Smooth muscle cell (in vitro differentiated cells): ENCODE results near the gene SLC36A2. TPM values are rescaled to one million over a fixed set of nuclear protein-coding genes. Genes with fewer than 3 reads are reported as not detected.

ENCODE experiments used
- DNase-seq: peaks from one replicate; lab custom pipeline; 2025; ENCODE audit not compliant: unreplicated experiment; lab: John Stamatoyannopoulos, UW
- H2AFZ ChIP-seq: fragments of 200-600 bp; sonication (generic); 2 replicates; pipeline ENCODE4 v1.6.0; 2016; ENCODE audit warnings: antibody characterized with exemption, low read depth, mild to moderate bottlenecking
- H3F3A ChIP-seq: fragments of 200-600 bp; sonication (generic); 2 replicates; pipeline ENCODE4 v1.6.0; 2017; ENCODE audit warnings: antibody characterized with exemption, low read depth
- H3K27ac ChIP-seq: fragments of 200-600 bp; sonication (generic); 2 replicates; pipeline ENCODE4 v1.5.1; 2016; ENCODE audit warnings: low read depth, mild to moderate bottlenecking
- H3K27me3 ChIP-seq: fragments of 200-600 bp; sonication (generic); 2 replicates; pipeline ENCODE4 v1.6.1; 2016; ENCODE audit warnings: low read depth, mild to moderate bottlenecking
- H3K36me3 ChIP-seq: fragments of 200-600 bp; sonication (generic); 2 replicates; pipeline ENCODE4 v1.5.1; 2016; ENCODE audit warnings: low read depth
- H3K4me1 ChIP-seq: fragments of 200-600 bp; sonication (generic); 2 replicates; pipeline ENCODE4 v1.5.1; 2016; ENCODE audit warnings: low read depth
- H3K4me2 ChIP-seq: fragments of 200-600 bp; sonication (generic); 2 replicates; pipeline ENCODE4 v1.6.0; 2016; ENCODE audit warnings: mild to moderate bottlenecking
- H3K4me3 ChIP-seq: fragments of 200-600 bp; sonication (generic); 2 replicates; pipeline ENCODE4 v1.5.1; 2016; ENCODE audit warnings: mild to moderate bottlenecking
- H3K79me2 ChIP-seq: fragments of 200-600 bp; sonication (generic); 2 replicates; pipeline ENCODE4 v1.6.0; 2016; ENCODE audit warnings: low read depth, mild to moderate bottlenecking
- H3K9ac ChIP-seq: fragments of 200-600 bp; sonication (generic); 2 replicates; pipeline ENCODE4 v1.6.0; 2016; ENCODE audit warnings: low read depth
- H3K9me3 ChIP-seq: fragments of 200-600 bp; sonication (generic); replicated peaks from 2 replicates; pipeline ENCODE4 v1.5.1; 2016; ENCODE audit warnings: low read depth
- H4K20me1 ChIP-seq: fragments of 200-600 bp; sonication (generic); 2 replicates; pipeline ENCODE4 v1.6.0; 2016; ENCODE audit warnings: low read depth
- CTCF ChIP-seq: fragments of 200-600 bp; sonication (generic); IDR thresholded peaks from 2 replicates; pipeline ENCODE4 v1.5.1; 2017; ENCODE audit warnings: borderline replicate concordance, mild to moderate bottlenecking, antibody characterized with exemption; ENCODE audit not compliant: insufficient read depth, poor library complexity, severe bottlenecking
- WGBS: methylation state at CpG from one replicate; pipeline ENCODE4 v1.1.7; 2016; ENCODE audit warnings: low lambda C conversion rate; 5-methylcytosine and 5-hydroxymethylcytosine counted together
- polyA plus RNA-seq: library from polyadenylated mRNA; unstranded; fragments of >200 nt; fragmentation: Nextera tagmentation; extraction: Ambion mirVana; gene quantifications from 2 replicates; pipeline ENCODE4 v1.2.1, GENCODE V29; 2016
- total RNA-seq: library from RNA; depleted of rRNA; stranded (reverse); fragments of >200 nt; gene quantifications from 2 replicates; pipeline ENCODE4 v1.2.3, GENCODE V29; 2014

The SLC36A2 gene
- total and polyA plus RNA-seq, 2 experiments from 2014 or later, result not detected

- DNase-seq, result no peak
- Histone ChIP-seq H3K4me1 (no peaks in the 10 kb centered on the region), H2AFZ (no peak overlapping the region), H3F3A (no peaks in the 10 kb centered on the region), H3K36me3 (no peaks in the 10 kb centered on the region), H3K4me2 (no peak overlapping the region), H4K20me1 (no peaks in the 10 kb centered on the region), H3K9me3 (no peaks in the 10 kb centered on the region), H3K79me2 (no peaks in the 10 kb centered on the region), H3K27ac (no peak overlapping the region), H3K4me3 (no peak overlapping the region), H3K27me3 (no peaks in the 10 kb centered on the region), H3K9ac (no peak overlapping the region)
- WGBS, result 77% methylated on average over 4 of the region's 4 CpGs
- no peak for TF ChIP-seq CTCF
Measured at GRCh38 chr5:151283120-151283825, 64.1 kb downstream of the SLC36A2 start.

DNA sequence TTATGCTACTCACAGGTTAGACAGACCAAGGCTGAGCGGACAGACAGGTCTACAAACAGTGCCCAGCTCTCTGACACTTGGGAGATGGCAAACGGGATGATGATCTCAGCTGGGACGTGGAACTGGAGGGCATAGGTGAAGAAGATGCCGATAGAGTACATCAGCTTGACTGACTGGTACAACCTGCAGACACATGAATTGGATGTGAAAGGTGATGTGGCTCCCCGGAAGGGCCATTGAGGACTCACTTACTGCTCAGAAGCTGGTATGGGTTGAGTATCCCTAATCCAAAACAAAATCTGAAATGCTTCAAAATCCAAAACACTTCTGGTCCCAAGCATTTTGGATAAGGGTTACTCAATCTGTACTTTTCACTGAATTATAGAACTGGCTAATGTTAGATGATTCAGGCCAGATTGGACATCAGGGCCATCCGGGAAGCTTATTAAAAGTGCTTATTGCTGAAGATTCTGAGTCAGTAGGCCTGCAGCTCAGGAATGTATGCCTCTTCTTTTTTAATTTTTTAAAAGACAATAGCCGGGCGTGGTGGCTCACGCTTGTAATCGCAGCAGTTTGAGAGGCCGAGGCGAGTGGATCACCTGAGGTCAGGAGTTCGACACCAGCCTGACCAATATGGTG is 66.2 kb downstream of the SLC36A2 start:
- DNase-seq, result no peak
- peaks cover 3% of the 10 kb centered on the region for H3K27me3 ChIP-seq
- no peaks in the 10 kb centered on the region for H3F3A ChIP-seq
- H4K20me1 ChIP-seq, result no peaks in the 10 kb centered on the region
- H3K4me3 ChIP-seq, result no peak overlapping the region
- no peaks in the 10 kb centered on the region for H3K79me2 ChIP-seq
- no peak overlapping the region for H3K9ac ChIP-seq
- no peak overlapping the region for H2AFZ ChIP-seq
- H3K4me1 ChIP-seq, result no peaks in the 10 kb centered on the region
- H3K27ac ChIP-seq, result no peak overlapping the region
- no peaks in the 10 kb centered on the region for H3K36me3 ChIP-seq
- WGBS, result 94% methylated on average over 13 of the region's 13 CpGs
- no peaks in the 10 kb centered on the region for H3K9me3 ChIP-seq
- TF ChIP-seq CTCF, result no peak
- no peak overlapping the region for H3K4me2 ChIP-seq

DNA sequence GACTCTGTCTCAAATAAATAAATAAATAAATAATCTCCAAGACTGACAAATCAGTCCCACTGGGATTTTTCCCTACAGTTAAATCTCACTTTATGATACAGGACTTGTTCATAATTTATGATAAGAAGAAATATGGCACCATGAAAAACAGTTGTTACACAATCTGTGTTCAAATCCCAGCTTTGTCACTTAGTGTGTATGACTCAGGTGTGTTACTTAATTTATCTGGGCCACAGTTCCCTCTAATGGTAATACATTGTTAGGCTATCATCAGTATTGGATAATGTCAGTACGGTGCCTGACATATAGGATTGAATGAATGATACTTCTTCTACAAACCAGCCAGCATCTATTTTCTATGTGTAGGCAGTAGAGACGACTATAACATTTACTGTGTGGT is 66.9 kb downstream of the SLC36A2 start:
- Histone ChIP-seq H3K4me1 (no peaks in the 10 kb centered on the region), H3K4me3 (no peak overlapping the region), H3K79me2 (no peaks in the 10 kb centered on the region), H3K9ac (no peak overlapping the region), H2AFZ (no peak overlapping the region), H4K20me1 (no peaks in the 10 kb centered on the region), H3K27ac (no peak overlapping the region), H3K36me3 (no peaks in the 10 kb centered on the region), H3K4me2 (no peak overlapping the region), H3K27me3 (peaks cover 5% of the 10 kb centered on the region), H3F3A (no peaks in the 10 kb centered on the region), H3K9me3 (no peaks in the 10 kb centered on the region)
- WGBS, result 86% methylated on average over 2 of the region's 2 CpGs
- no peak for DNase-seq
- no peak for TF ChIP-seq CTCF
